Left ventricle myocardium inferior (tissue), 1 donor: ENCODE measurements around the gene ASCL1. TPM values are rescaled to one million over a fixed set of nuclear protein-coding genes. Genes with fewer than 3 reads are reported as not detected.

Source experiments
- DNase-seq: peaks from one replicate; pipeline ENCODE4 v3.0.0-alpha.2; 2020
- H3K27ac ChIP-seq: fragments of 200-600 bp; replicated peaks from 2 replicates; pipeline ENCODE4 v1.8.0; 2021
- H3K27me3 ChIP-seq: fragments of 200-600 bp; 2 replicates; pipeline ENCODE4 v1.8.0; 2021; ENCODE audit warnings: low read depth
- H3K36me3 ChIP-seq: fragments of 200-600 bp; 2 replicates; pipeline ENCODE4 v1.8.0; 2021
- H3K4me1 ChIP-seq: fragments of 200-600 bp; 2 replicates; pipeline ENCODE4 v1.8.0; 2021
- H3K4me3 ChIP-seq: fragments of 200-600 bp; 2 replicates; pipeline ENCODE4 v1.8.0; 2021; ENCODE audit warnings: mild to moderate bottlenecking, moderate library complexity
- H3K9me3 ChIP-seq: fragments of 200-600 bp; replicated peaks from 2 replicates; pipeline ENCODE4 v1.8.0; 2021
- CTCF ChIP-seq: fragments of 200-600 bp; IDR thresholded peaks from 2 replicates; pipeline ENCODE4 v1.8.0; 2021; ENCODE audit warnings: antibody characterized with exemption, mild to moderate bottlenecking, borderline replicate concordance
- intact Hi-C: fragments of 100-400 bp; cut with micrococcal nuclease; formaldehyde crosslinking; loops from one replicate; pipeline ENCODE4 v1.11.0; 2022
- long read RNA-seq: library from polyadenylated mRNA; unstranded; transcript quantifications from one replicate; pipeline ENCODE4 v2.0.0, GENCODE V29; 2021
- total RNA-seq: library from RNA; stranded (reverse); fragmentation: NEBNext Ultra II Directional; extraction: Animal tissue kit (Norgen Biotek cat#: 25700); gene quantifications from one replicate; pipeline ENCODE4 v1.2.1, GENCODE V29; 2021
- donor health status: DM: no; HTN: yes; CAD: no; lungs with severe emphysema.

ASCL1 gene
- not detected for total RNA-seq
- long read RNA-seq: 0 reads

- Histone ChIP-seq H3K4me1 (peaks cover 33% of the 10 kb centered on the region), H3K27ac (no peak within 1 kb of the TSS), H3K27me3 (peaks cover 99% of the 10 kb centered on the region), H3K36me3 (no peaks in the 10 kb centered on the region), H3K4me3 (peak within 1 kb of the TSS; percentile 62), H3K9me3 (no peaks in the 10 kb centered on the region)
- no peak for TF ChIP-seq CTCF
- intact Hi-C loops: no loop called here
- no peak for DNase-seq
Measured at GRCh38 chr12:102957339-102958050, at the start of gene ASCL1. Gene ASCL1, plus strand, starts transcription at chr12:102957674. Its CDS starts 571 bp downstream, at chr12:102958245.

- H3K4me3 ChIP-seq: no peak overlapping the region
- H3K27me3 ChIP-seq: no peaks in the 10 kb centered on the region
- no peak overlapping the region for H3K27ac ChIP-seq
- TF ChIP-seq CTCF: no peak
- DNase-seq: no peak
- no peaks in the 10 kb centered on the region for H3K4me1 ChIP-seq
- no peaks in the 10 kb centered on the region for H3K9me3 ChIP-seq
- H3K36me3 ChIP-seq: no peaks in the 10 kb centered on the region
- intact Hi-C loops: loop anchor here (2.0 kb wide), 1 partner anchor 21 kb away; no protein-coding TSS in a partner anchor
Measured at GRCh38 chr12:102907918-102908317, 49.6 kb upstream of the ASCL1 start.

GRCh38 chr12:102910137-102910536, 47.3 kb upstream of the ASCL1 start:
- no peak overlapping the region for H3K27ac ChIP-seq
- no peaks in the 10 kb centered on the region for H3K36me3 ChIP-seq
- no peaks in the 10 kb centered on the region for H3K4me1 ChIP-seq
- DNase-seq: no peak
- intact Hi-C loops: no loop called here
- no peak for TF ChIP-seq CTCF
- no peaks in the 10 kb centered on the region for H3K27me3 ChIP-seq
- H3K9me3 ChIP-seq: no peaks in the 10 kb centered on the region
- no peak overlapping the region for H3K4me3 ChIP-seq

- Histone ChIP-seq H3K4me1 (no peaks in the 10 kb centered on the region), H3K4me3 (no peak overlapping the region), H3K27me3 (no peaks in the 10 kb centered on the region), H3K36me3 (no peaks in the 10 kb centered on the region), H3K9me3 (no peaks in the 10 kb centered on the region), H3K27ac (no peak overlapping the region)
- DNase-seq: no peak
- TF ChIP-seq CTCF: no peak
- intact Hi-C loops: no loop called here
Measured at GRCh38 chr12:102910792-102911191, 46.7 kb upstream of the ASCL1 start.

GRCh38 chr12:102911320-102911719, 46.2 kb upstream of the ASCL1 start:
- intact Hi-C loops: no loop called here
- no peaks in the 10 kb centered on the region for H3K9me3 ChIP-seq
- peaks cover 3% of the 10 kb centered on the region for H3K27me3 ChIP-seq
- TF ChIP-seq CTCF: no peak
- no peak overlapping the region for H3K27ac ChIP-seq
- H3K4me3 ChIP-seq: no peak overlapping the region
- no peak for DNase-seq
- H3K4me1 ChIP-seq: no peaks in the 10 kb centered on the region
- no peaks in the 10 kb centered on the region for H3K36me3 ChIP-seq
